D721Med (cell line): Measurements from ENCODE around the gene FANCL.

Experiments
- DNase-seq: peaks from one replicate; pipeline ENCODE4 v3.0.0; 2011; ENCODE audit warnings: low spot score; ENCODE audit not compliant: insufficient read length
- FAIRE-seq: peaks from 2 replicates; lab custom pipeline; 2011; peaks lifted over from hg19 to GRCh38; lab: Jason Lieb, UNC
- CTCF ChIP-seq: IDR thresholded peaks from 2 replicates; pipeline ENCODE4 v1.5.1; 2012; ENCODE audit warnings: mild to moderate bottlenecking, control low read depth; ENCODE audit not compliant: insufficient read depth; ENCODE audit errors: missing control alignments

Gene FANCL

GRCh38 chr2:58140508-58141072 lies 100.5 kb downstream of the FANCL start:
- TF ChIP-seq CTCF = no peak
- DNase-seq (no peak), FAIRE-seq (no peak)

GRCh38 chr2:58138396-58139030 lies 102.6 kb downstream of the FANCL start:
- DNase-seq (no peak), FAIRE-seq (no peak)
- TF ChIP-seq CTCF = no peak

GRCh38 chr2:58137856-58138255 lies 103.3 kb downstream of the FANCL start:
- FAIRE-seq (no peak), DNase-seq (no peak)
- no peak for TF ChIP-seq CTCF

GRCh38 chr2:58137221-58137620 lies 103.9 kb downstream of the FANCL start:
- TF ChIP-seq CTCF = no peak
- DNase-seq = no peak
- FAIRE-seq = no peak

- DNase-seq (no peak), FAIRE-seq (no peak)
- no peak for TF ChIP-seq CTCF
Observed at GRCh38 chr2:58135861-58136260, 105.3 kb downstream of the FANCL start.

- no peak for DNase-seq
- no peak for TF ChIP-seq CTCF
- no peak for FAIRE-seq
Observed at GRCh38 chr2:58133395-58133794, 107.7 kb downstream of the FANCL start.

GRCh38 chr2:58131191-58132011 lies 109.7 kb downstream of the FANCL start:
- DNase-seq (no peak), FAIRE-seq (no peak)
- peak; percentile 48 for TF ChIP-seq CTCF
